Head of caudate nucleus (tissue), 42 donors: ENCODE data around the gene PRPH2.
"Not testable (repeated sequence)": the region's sequence is repeated elsewhere in the genome, so short reads cannot be mapped to it uniquely, and the experiment has no call there.

Experiments used
- DNase-seq, 42 donors: peaks; one replicate each; pipeline versions ENCODE4 v3.0.0 to v3.0.0-alpha.2; 2020 to 2021; ENCODE audit warnings: mixed read lengths in 7 of 42
- intact Hi-C: fragments of 100-400 bp; cut with DNase I; formaldehyde crosslinking; loops from one replicate; pipeline ENCODE4 v1.15.0; 2022

PRPH2 gene

DNA sequence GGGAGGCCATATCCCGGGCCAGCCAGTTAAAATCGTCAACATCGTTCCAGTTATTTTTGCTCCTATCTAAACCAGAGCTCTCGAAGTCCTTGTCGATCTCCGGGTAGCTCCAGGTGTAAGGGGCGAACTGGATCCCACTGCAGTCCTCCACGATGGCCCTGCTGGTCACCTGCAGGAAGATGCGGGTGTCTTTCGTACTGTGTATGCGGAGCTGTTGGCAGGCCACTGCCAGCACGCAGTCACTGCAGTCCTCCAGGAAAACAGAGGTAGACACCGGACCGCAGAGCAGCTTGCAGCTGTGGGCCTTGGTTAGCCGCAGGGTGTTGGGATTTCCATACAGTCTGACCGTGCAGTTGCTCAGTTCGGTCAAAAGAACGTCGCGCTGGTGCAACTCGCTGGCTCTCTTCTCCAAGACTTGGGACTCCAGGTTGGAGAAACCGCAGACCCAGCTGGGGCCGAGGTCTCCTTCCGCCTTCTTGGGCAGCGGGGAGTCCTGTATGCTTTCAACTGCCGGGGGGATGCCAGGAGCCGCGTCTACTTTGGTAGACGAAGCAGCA, 22.8 kb upstream of the PRPH2 start:
- intact Hi-C loops = no loop called here
- DNase-seq = peak in 32 of 42 donors; percentile 6 to 49 (median 22)

DNA sequence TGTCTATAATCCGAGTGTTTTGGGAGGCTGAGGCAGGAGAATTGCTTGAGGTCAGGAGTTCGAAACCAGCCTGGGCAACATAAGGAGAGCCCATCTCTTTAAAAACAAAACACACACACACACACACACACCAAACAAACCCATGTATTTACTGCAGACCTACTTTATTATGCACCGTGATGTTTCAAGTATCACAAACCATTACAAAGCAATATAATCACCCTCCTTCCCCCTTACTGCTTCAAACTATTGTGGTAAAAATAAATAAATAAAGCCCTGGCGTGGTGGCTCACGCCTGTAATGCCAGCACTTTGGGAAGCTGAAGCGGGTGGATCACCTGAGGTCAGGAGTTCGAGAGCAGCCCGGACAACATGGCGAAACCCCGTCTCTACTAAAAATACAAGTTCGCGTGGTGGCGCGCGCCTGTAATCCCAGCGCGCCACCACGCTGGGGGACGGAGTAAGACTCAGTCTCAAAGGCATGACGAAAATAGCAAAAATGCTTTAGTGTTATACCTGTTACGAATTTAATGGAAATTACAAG, 22.0 kb upstream of the PRPH2 start:
- intact Hi-C loops = no loop called here
- DNase-seq = peak in 12 of 42 donors; percentile 6 to 37 (median 22)

- DNase-seq = no peak
- intact Hi-C loops = no loop called here
Measured at GRCh38 chr6:42742116-42742894, 19.9 kb upstream of the PRPH2 start.

DNA sequence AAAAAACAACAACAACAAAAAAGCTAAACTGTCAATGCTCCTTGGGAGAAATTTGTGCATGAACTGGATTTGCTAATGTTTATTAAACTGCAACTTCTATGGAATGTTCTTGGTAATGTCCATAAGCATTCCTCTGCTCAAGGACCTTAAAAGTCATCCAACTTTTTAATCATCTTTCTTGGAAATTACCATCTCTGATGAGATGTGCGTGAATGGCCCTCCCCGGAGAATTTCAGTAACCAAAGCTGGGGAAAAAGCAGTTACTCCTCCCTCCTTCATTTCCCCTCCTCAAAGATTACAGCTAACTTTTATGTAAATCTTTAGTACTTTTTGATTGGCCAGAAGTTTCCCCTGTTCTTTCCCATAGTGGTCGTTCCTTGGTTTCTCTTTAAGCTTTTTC, 18.3 kb upstream of the PRPH2 start:
- intact Hi-C loops = no loop called here
- DNase-seq = no peak

DNA sequence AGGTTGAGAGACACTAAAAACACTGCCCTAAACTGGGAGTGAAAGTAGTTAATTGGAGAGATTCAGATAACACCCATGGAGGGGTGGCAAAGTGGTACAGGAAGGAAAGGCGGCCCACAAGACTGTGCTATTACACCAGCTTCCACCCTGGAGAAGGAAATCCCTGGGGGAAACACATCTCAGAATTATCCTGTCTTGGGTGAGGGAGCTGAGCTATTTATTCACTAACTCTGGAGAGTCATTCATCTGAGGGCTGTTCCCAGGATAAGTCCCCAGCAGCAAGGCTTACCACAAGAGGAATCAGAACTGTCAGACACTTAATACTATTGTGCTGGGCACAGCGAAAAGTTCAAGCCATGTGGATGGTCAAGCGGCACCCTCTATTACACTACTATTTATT, 13.6 kb upstream of the PRPH2 start:
- intact Hi-C loops = no loop called here
- DNase-seq = no peak

DNA sequence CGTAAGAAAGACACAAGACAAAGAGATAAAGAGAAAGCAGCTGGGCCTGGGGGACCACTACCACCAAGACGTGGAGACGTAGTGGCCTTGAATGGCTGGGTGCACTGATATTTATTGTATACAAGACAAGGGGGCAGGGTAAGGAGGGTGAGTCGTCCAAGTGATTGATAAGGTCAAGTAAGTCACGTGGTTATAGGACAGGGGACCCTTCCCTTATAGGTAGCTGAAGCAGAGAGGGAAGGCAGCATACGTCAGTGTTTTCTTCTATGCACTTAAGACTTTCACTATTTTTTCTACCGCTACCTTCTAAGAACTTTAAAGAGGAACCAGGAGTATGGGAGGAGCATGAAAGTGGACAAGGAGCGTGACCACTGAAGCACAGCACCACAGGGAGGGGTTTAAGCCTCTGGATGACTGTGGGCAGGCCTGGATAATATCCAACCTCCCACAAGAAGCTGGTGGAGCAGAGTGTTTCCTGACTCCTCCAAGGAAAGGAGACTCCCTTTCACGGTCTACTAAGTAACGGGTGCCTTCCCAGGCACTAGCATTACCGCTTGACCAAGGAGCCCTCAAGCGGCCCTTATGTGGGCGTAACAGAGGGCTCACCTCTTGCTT, 11.6 kb upstream of the PRPH2 start:
- intact Hi-C loops, DNase-seq: not testable (repeated sequence)

GRCh38 chr6:42729731-42730130, 7.3 kb upstream of the PRPH2 start:
- intact Hi-C loops = loop anchor here (5.0 to 10.0 kb wide), 3 partner anchors 55 to 145 kb away; partner anchors contain the start of genes BICRAL and RPL7L1
- no peak for DNase-seq

- intact Hi-C loops = loop anchor here (5.0 to 10.0 kb wide), 3 partner anchors 57 to 147 kb away; partner anchors contain the start of genes BICRAL and RPL7L1
- no peak for DNase-seq
Measured at GRCh38 chr6:42727627-42728026, 5.2 kb upstream of the PRPH2 start.

GRCh38 chr6:42727087-42727611, 4.8 kb upstream of the PRPH2 start:
- intact Hi-C loops = loop anchor here (5.0 to 10.0 kb wide), 3 partner anchors 58 to 148 kb away; partner anchors contain the start of genes BICRAL and RPL7L1
- peak in 36 of 42 donors; percentile 4 to 63 (median 26) for DNase-seq

DNA sequence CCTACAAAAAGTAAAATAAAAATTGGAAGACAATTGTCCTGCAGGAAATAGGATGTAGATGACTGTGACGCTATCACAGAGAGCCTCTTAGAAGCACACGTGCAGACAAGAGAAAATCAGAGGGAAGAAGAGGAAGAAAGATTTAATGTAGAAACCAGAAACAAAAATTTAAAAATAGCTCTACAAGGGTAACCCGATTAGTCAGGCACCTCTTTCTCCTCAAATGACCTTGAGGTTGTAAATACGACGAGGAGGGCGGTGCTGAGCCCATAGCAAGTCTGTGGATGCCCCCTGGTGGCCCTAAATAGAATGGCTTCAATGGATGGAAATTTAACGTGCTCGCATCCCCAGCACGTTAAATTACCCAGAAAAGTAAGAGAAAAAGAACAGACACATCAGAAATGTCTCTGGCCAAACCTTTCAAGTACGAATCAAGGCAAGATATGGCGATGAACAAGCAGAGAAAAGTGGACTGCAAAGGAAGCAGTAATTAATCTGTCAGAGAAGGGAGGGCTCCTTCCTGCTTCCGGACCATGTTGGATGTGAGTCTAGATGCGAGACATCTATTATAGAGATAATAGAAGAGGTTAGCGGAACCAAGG, 4.2 kb upstream of the PRPH2 start:
- intact Hi-C loops = loop anchor here (5.0 to 10.0 kb wide), 3 partner anchors 58 to 148 kb away; partner anchors contain the start of genes BICRAL and RPL7L1
- peak; percentile 42 to 94 (median 79) for DNase-seq

GRCh38 chr6:42726026-42726425, 3.6 kb upstream of the PRPH2 start:
- no peak for DNase-seq
- intact Hi-C loops = loop anchor here (5.0 to 10.0 kb wide), 3 partner anchors 59 to 149 kb away; partner anchors contain the start of genes BICRAL and RPL7L1

DNA sequence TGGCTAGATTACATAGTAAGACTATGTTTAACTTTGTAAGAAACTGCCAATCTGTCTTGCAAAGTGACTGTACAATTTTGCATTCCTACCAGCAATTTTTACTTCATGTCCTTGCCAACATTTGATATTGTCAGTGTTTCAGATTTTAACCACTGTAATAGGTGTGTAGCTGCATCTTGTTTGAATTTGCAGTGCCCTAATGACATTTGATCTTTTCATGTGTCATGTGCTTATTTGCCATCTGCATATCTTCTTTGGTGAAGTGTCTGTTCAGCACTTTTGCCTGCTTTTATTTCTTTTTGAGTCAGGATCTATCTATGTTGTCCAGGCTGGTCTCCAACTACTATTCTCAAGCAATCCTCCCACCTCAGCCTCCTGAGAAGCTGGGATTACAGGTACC, 2.4 kb upstream of the PRPH2 start:
- intact Hi-C loops = loop anchor here (5.0 to 10.0 kb wide), 3 partner anchors 60 to 150 kb away; partner anchors contain the start of genes BICRAL and RPL7L1
- DNase-seq = no peak

DNA sequence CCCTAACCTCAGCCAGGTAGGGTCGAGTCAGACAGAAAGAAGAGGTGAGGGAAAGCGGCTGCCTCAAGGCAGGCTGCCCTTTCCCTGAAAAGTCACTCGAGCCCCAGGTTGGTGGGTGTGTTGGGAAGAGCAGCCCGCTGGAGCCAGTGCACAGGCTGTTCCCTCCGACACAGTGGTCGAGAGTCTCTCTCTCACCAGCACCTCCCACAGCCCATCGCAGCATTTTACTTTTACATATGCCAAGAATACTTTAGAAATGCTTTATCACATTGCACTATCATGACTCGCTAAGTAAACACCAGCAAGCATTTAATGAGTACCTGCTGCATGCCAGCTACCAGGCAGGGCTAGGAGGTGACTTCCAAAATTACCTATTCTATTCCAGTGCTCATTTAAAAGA, 1.7 kb downstream of the PRPH2 start:
- intact Hi-C loops = loop anchor here (10.0 kb wide), 2 partner anchors 64 to 154 kb away; partner anchors contain the start of genes BICRAL and RPL7L1
- no peak for DNase-seq

DNA sequence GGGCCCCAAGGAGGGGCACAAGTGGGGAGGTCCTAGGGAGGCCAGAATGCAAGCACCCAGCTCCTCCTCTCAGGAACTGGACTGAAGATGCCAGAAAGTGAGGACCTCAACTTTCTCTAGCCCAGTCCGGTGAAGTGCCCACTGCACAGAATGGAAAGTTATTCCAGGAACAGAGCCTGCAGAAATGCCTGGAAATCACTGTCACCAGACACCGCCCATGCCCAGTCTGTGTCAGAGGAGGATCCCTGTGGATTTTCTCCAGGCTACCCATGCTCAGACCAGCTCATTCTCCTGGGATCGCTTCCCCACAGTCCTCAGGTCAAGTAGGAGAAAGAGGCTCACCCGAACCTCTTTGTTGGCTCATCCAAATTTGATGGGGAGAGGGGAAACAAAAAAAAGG, 6.5 kb downstream of the PRPH2 start:
- intact Hi-C loops = no loop called here
- DNase-seq = no peak

GRCh38 chr6:42714098-42714761, 8.2 kb downstream of the PRPH2 start:
- intact Hi-C loops = no loop called here
- no peak for DNase-seq

GRCh38 chr6:42711930-42712329, 10.5 kb downstream of the PRPH2 start:
- DNase-seq = no peak
- intact Hi-C loops = no loop called here

DNA sequence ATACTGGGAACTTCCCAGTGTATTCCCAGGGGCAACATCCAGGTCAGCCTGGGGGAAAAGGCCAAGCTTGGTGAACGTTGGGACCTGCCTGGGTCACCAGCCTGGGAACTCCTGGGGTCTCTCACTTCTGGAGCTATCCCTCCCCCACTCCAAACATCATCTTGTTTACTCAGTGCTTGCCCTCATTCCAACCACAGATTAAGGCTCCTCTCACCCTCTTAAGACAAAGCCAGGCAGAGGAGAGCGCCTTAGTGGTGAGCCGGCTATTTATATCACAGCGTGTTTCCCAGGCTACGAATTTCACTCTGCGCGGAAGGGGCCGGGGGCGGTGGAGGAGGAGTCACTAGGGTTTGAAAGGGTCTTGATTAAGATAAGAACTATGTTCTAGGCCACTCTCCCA, 12.1 kb downstream of the PRPH2 start:
- intact Hi-C loops = no loop called here
- DNase-seq = peak in 39 of 42 donors; percentile 14 to 75 (median 46)

DNA sequence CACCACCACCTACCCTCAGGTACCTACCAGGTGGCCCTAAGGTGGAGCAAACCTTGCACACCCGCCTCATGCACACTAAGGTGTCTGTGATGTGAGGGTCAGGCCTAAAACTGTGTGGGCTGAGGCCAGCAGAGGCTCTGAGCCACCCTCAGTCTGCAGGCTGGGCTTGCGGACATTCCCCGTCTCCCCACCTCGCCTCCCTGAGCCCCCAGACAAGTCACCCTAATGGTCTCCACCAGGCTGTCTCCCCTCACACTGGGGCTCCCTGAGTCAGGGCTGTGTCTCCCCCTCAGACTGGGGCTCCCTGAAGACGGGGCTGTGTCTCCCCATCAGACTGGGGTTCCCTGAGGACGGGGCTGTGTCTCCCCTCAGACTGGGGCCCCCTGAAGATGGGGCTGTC, 12.5 kb downstream of the PRPH2 start:
- intact Hi-C loops = no loop called here
- DNase-seq = no peak
